Measurements from ENCODE around the gene TESK2.

GRCh38 chr1:45410850-45411509, 80.0 kb downstream of the TESK2 start:
- TF ChIP-seq CTCF (IDR thresholded peaks at IDR 0.05) (no peak), POLR2A (IDR thresholded peaks at IDR 0.05) (no peak)

All from adrenal gland (tissue), 5 donors.